GM18507 (cell line): Measurements from ENCODE around the gene LPXN.

ENCODE experiments used
- DNase-seq: peaks from one replicate; pipeline ENCODE4 v3.0.0; 2011; ENCODE audit warnings: low read depth; ENCODE audit not compliant: insufficient read length; ENCODE audit errors: extremely low spot score
- FAIRE-seq: peaks from 2 replicates; lab custom pipeline; 2011; peaks lifted over from hg19 to GRCh38; lab: Jason Lieb, UNC

The LPXN gene

DNA sequence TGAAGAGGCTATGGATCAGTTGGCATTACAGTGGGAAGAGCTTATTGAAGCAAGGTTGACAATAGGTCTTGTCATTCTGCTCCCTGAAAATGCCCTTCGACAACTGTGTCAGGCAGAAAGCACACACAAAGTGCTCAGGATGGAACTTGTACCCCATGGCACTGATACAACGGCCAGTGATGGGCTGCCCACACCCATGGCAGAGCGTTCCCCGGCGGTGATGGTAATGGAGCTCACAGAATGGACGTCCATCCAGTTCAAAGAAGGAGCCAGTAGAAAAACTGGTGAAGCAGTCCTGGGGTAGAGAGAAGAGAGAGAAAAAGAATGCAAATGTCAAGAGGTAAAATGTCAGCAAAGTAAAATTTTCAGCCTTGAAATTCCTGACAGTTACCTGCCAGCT is 48.2 kb downstream of the LPXN start:
- DNase-seq (no peak), FAIRE-seq (no peak)

DNA sequence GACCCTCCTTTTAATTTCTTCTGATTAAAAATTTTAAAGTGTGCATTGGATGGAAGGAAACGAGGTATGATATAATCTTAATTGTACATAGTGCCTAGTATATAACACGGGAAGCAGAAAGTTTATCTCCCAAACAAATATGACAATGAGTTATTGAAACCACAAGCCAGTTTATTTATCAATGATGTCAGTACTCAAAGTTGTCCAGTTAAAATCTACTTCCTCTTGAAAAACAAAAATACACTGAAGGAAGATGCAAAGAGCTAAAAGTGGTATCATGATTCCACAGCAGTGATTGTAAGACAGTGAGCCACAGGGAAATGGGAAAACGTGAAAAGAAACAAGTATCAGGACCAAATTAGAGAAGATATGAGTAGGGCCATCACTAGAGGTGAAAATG is 48.9 kb downstream of the LPXN start:
- FAIRE-seq (no peak), DNase-seq (no peak)

DNA sequence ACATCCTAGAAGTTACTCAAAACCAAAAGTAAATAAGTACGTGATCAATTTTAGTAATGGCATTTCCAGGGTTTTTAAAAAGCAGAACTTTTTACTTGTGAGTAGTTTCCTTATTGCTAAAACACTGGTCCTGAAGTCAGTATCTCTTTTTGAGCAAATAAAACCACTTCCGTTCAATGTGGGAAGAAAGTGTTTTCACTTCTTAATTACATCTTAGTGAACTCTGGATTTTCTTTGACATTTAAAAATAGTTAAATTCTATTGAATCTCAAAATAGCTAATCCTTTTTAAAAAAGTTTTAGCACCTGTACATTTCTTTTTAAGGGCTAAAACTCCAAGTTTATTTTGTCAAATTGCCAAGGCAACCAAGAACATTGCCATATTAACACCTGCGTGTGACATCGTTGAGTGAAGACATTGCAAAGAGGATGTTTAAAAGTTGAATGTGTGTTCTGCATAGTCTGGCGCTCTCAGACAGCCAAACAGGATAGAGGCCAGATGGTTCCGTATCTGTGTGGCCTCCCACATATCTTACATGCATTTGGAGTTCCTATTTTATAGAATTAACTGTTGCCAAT is 50.5 kb downstream of the LPXN start:
- DNase-seq (peak; percentile 36), FAIRE-seq (peak; percentile 88)

DNA sequence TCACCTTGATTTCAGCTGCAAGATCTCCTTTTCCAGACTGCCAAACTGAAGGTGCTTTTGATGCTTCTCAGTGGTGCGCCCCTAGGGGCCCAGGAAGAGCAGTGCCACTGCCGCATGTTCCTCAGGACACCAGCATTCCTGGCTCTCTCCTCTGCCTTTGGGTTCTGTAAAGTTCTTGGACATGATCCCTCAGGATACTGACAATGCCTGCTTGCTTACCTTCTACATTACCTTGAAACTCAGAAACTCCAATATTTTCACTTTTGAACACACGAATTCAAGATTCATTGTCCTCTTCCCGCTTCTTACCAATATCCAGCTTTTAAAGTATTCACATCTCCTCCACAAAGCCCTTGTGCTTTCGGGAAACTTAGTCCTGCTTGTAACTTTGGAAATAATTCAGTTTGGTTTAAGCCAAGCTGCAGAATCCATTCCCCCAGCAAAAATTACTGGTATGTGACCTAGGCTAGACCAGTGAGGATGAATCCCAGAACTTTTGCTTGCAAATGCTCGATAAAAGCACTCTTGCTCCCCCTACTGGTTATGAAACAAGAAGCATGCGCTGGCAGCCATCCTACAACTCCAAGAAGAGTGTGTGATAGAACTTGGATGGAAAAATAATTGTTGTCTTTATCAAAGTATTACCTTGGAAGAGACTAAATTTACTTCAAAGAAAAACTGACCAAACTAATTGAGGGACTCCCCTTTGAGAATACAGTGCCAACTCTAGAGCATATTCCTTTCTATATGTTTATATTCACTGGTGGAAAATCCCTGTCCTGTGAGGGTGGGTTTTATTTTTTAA is 51.2 kb downstream of the LPXN start:
- FAIRE-seq (peak; percentile 56), DNase-seq (no peak)

DNA sequence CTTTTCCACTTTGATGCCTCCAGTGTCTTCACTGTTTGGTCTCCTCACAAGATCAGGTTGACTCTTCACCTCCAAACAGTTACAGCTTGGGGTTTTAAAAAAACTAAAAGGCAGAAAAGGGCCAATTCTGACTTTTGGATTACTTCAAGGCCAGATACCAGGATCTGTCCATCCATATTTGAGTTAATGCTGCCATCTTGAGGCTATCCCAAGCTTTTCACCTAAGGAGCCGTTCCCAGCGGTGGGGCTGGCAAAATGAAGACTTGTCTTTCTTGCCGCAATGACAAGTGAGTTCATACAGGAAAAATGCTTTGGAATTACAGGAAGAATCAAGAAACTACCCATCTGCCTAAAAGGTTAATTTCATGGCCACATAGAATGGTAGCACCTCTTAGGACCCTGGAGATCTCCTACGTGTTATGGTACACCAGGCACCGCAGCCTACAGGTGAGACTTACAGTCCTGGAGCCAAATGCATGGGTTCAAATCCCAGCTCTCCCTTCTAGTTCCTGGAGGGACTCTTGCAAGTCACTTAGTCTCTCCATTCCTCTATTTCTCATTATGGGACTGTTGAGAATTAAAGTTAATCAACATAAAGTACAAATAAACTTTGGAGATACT is 61.8 kb downstream of the LPXN start:
- DNase-seq (no peak), FAIRE-seq (peak; percentile 36)

- no peak for DNase-seq
- no peak for FAIRE-seq
These were observed 64.0 kb downstream of the LPXN start for GRCh38 chr11:58511636-58512035.

DNA sequence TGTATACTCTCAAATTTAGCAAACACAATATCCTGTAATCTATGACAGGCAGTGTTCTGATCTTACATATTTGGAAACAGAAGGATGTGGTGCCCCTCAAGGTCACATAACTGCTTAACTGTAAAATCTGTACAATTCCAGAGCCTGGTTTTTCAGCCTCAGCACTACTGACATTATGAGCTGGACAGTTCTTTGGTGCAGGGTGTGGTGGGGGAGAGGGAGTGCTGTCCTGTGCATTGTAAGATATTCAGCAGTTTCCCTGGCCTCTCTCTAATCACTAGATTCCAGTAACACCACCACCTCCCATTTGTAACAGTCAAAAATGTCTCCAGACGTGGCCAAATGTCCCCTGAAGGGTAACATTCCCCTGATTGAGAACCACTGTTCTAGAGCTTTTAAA is 65.9 kb downstream of the LPXN start:
- FAIRE-seq (no peak), DNase-seq (no peak)

DNA sequence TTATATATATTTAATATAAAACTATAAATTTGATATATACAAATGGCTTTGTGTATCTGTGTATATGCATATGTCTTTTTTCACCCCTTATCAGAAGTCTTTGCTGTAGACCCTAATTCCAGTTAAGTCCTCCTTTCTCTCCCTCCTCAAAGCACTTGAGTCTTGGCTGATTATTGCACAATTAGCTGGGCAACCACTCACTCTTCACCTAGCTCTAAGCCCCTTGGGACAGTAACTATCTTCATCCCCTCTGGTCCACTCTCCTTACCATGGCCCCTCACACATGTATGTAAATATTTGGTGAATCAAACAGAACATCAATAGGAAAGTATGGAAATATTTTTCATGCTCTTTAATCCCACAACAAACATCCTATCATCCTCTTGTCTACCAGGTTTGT is 66.8 kb downstream of the LPXN start:
- DNase-seq: no peak
- no peak for FAIRE-seq

DNA sequence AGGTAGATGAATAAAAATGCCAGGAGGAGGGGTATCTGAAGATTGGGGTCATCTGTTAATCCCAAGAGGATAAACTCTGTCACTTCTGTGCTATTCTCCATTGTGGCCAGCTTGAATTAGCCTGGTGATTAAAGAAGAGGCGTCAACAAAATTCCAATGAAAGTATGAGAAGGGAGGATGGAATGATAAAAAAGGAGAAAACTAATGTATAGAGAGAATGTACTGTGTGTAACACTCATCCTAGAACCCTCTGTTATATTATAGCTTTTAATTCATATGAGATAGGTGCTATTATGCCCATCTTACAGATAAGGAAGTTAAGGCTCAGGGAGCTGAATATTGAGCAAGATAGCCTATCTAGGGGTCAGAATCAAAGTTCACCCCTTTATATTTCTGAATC is 67.7 kb downstream of the LPXN start, which contains the start of gene OR5B21:
Gene OR5B21 (minus strand): TSS at position 101 of the 400 bp plus-strand sequence. CDS start 0 bp downstream, at position 101.
- no peak for DNase-seq
- FAIRE-seq: no peak

GRCh38 chr11:58507355-58507754 is 68.3 kb downstream of the LPXN start:
- DNase-seq (no peak), FAIRE-seq (no peak)

GRCh38 chr11:58506935-58507334 is 68.7 kb downstream of the LPXN start:
- FAIRE-seq: peak; percentile 88
- DNase-seq: no peak

DNA sequence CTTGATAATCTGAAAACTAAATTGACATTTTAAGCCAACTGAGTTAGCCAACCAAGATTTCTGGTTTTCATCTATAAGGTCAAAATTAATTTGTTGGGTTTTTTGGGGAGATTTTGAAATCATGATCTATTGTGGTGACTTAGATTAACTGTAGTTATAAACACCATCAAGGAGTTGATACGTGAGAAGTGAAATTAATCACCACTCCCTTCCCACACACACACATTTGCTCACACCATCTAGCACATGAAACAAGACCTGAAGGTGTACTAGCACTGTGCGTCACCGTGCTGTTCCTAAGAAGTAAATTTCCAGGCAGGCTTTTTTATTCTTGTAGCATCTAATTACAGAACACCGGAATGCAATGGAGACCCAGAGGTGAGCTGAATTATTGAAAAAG is 69.8 kb downstream of the LPXN start:
- DNase-seq (no peak), FAIRE-seq (no peak)

GRCh38 chr11:58504232-58504631 is 71.4 kb downstream of the LPXN start:
- FAIRE-seq (peak; percentile 47), DNase-seq (no peak)

- FAIRE-seq (peak; percentile 81), DNase-seq (peak; percentile 37)
These were observed 72.2 kb downstream of the LPXN start for GRCh38 chr11:58503361-58503856.

DNA sequence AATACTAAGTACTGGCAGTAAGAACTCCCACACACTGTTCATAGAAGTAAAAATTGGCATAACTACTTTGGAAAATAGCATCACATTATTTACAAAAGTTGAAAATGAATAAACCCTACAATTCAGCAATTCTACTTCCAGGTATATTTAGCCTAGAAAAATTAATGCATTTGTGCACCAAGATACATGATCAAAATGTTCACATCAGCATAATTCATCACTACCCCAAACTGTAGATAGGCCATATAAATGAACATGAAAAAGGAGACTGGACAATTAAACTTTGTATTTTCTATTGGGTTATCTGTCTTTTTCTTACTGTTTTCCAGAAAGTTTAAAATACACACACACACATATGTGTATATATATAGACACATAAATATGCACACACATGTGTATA is 73.7 kb downstream of the LPXN start:
- DNase-seq (no peak), FAIRE-seq (no peak)

GRCh38 chr11:58498464-58498863 is 77.2 kb downstream of the LPXN start:
- FAIRE-seq (no peak), DNase-seq (no peak)

DNA sequence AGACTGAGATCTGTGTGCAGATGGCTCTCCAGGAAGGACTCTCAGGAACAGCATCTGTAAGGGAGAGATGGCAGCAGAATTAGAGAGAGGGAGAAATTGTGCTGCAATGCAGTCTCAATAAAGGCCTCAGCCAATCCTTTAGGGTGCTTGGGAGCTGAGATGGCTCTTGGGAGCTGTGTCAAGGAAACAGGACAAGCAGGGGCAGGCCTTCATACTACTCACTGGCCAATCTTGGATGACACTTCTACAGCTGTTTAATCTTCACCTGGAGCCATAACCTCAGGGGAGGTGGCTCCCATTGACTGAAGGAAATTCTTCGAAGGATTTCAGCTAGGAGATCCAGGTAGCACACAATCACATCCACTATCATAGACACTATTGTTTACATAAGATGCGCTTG is 77.7 kb downstream of the LPXN start:
- FAIRE-seq: no peak
- no peak for DNase-seq

- DNase-seq (no peak), FAIRE-seq (no peak)
These were observed 79.8 kb downstream of the LPXN start for GRCh38 chr11:58495906-58496305.

GRCh38 chr11:58494101-58494500 is 81.6 kb downstream of the LPXN start:
- DNase-seq (no peak), FAIRE-seq (no peak)

GRCh38 chr11:58493676-58494075 is 82.0 kb downstream of the LPXN start:
- DNase-seq (no peak), FAIRE-seq (no peak)

GRCh38 chr11:58490827-58491226 is 84.8 kb downstream of the LPXN start:
- no peak for DNase-seq
- FAIRE-seq: no peak
